Stomach (tissue), 9 donors: Measurements from ENCODE around the gene ERVH48-1. TPM values are rescaled to one million over a fixed set of nuclear protein-coding genes. Genes with fewer than 3 reads are reported as not detected.
"Not testable (repeated sequence)": the region's sequence is repeated elsewhere in the genome, so short reads cannot be mapped to it uniquely, and the experiment has no call there.

Experiments
- DNase-seq, 2 donors: peaks; one replicate each; pipeline versions ENCODE4 v3.0.0 to v3.0.0-alpha.2; 2013 to 2019
- H3K27ac ChIP-seq, 5 donors: fragments of 200-600 bp in 4 of 5; sonication (generic) in 4 of 5; one replicate each; pipeline ENCODE4 v1.5.1; 2013 to 2019; ENCODE audit warnings: mild to moderate bottlenecking in 1 of 5, moderate library complexity in 1 of 5
- H3K27me3 ChIP-seq, 3 donors: fragments of 200-600 bp; sonication (generic); one replicate each; pipeline ENCODE4 v1.5.1; 2017 to 2019; ENCODE audit warnings: mixed run types in 1 of 3
- H3K36me3 ChIP-seq, 4 donors: fragments of 200-600 bp; sonication (generic); 1 replicate in 3 of 4; 2 replicates in 1 of 4; pipeline ENCODE4 v1.5.1; 2016 to 2019
- H3K4me1 ChIP-seq, 4 donors: fragments of 200-600 bp; sonication (generic); one replicate each; pipeline ENCODE4 v1.5.1; 2016 to 2019
- H3K4me3 ChIP-seq, 4 donors: fragments of 200-600 bp; sonication (generic) in 3 of 4; one replicate each; pipeline ENCODE4 v1.5.1; 2016 to 2019; ENCODE audit warnings: mild to moderate bottlenecking in 1 of 4
- H3K9me3 ChIP-seq, 4 donors: fragments of 200-600 bp; sonication (generic); one replicate each; pipeline ENCODE4 v1.5.1; 2016 to 2019
- CTCF ChIP-seq, 7 experiments: fragments of 450-650 bp in 4 of 7; fragments of 200-600 bp in 3 of 7; sonication (generic) in 3 of 7; IDR thresholded peaks; one replicate each; pipeline ENCODE4 v1.5.1; 2016 to 2019; ENCODE audit warnings: antibody characterized with exemption in 7 of 7, control low read depth in 2 of 7, mild to moderate bottlenecking in 1 of 7
- EP300 ChIP-seq: sonication (generic); formaldehyde crosslinking; IDR thresholded peaks from one replicate; pipeline ENCODE4 v1.6.1; 2017; ENCODE audit warnings: antibody characterized with exemption
- POLR2A ChIP-seq, 4 donors: fragments of 450-650 bp; IDR thresholded peaks; one replicate each; pipeline ENCODE4 v1.6.1; 2016; ENCODE audit warnings: antibody characterized with exemption in 4 of 4, control low read depth in 2 of 4, mild to moderate bottlenecking in 1 of 4, moderate library complexity in 1 of 4
- POLR2AphosphoS5 ChIP-seq, 3 donors: sonication (generic); formaldehyde crosslinking; IDR thresholded peaks; one replicate each; pipeline ENCODE4 v1.6.1; 2016; ENCODE audit warnings: antibody characterized with exemption in 3 of 3
- WGBS, 5 donors: extraction: QIAGEN DNeasy Blood & Tissue Kit in 3 of 5; methylation state at CpG; one replicate each; pipeline versions ENCODE4 v1.1.5 to v1.1.7; 2013 to 2018; 5-methylcytosine and 5-hydroxymethylcytosine counted together
- intact Hi-C: fragments of 100-400 bp; cut with DNase I; formaldehyde crosslinking; loops from one replicate; pipeline ENCODE4 v1.15.1; 2023; ENCODE audit warnings: low total_unique reads
- polyA plus RNA-seq, 3 donors: library from polyadenylated mRNA; stranded (reverse); fragments of 200-250 nt; gene quantifications; one replicate each; pipeline ENCODE4 v1.2.3, GENCODE V29; 2013
- total RNA-seq, 5 donors: library from RNA; depleted of rRNA; stranded (reverse); fragments of >200 nt; gene quantifications; one replicate each; pipeline versions ENCODE4 v1.1.0 to v1.2.3, GENCODE V29; 2014 to 2016
- donor health status: healthy with polysubstance abuse.
- donor health status: Bipolar disorder and iron deficiency.
- donor health status: healthy.

Gene ERVH48-1
- total and polyA plus RNA-seq, 8 donors, result 0.55 TPM; not detected in 7

- Histone ChIP-seq H3K4me3 (no peak overlapping the region), H3K9me3 (no peaks in the 10 kb centered on the region), H3K36me3 (no peaks in the 10 kb centered on the region), H3K27ac (no peak overlapping the region), H3K4me1 (no peaks in the 10 kb centered on the region), H3K27me3 (no peaks in the 10 kb centered on the region)
- 90 to 97% (median 92%) methylated on average over 9 of the region's 9 CpGs for WGBS, 5 donors
- TF ChIP-seq POLR2AphosphoS5 (IDR thresholded peaks at IDR 0.05) (no peak), EP300 (no peak), POLR2A (IDR thresholded peaks at IDR 0.05) (no peak), CTCF (IDR thresholded peaks at IDR 0.05) (no peak)
- intact Hi-C loops, result no loop called here
- no peak for DNase-seq
Measured at GRCh38 chr21:42964086-42964485, 38.7 kb upstream of the ERVH48-1 start.

- Histone ChIP-seq H3K9me3 (no peaks in the 10 kb centered on the region), H3K4me1 (no peaks in the 10 kb centered on the region), H3K27me3 (no peaks in the 10 kb centered on the region), H3K36me3 (no peaks in the 10 kb centered on the region), H3K4me3 (no peak overlapping the region), H3K27ac (no peak overlapping the region)
- WGBS, 5 donors, result 74 to 89% (median 83%) methylated on average over 4 to 6 of the region's 6 CpGs
- intact Hi-C loops, result no loop called here
- no peak for DNase-seq
- TF ChIP-seq EP300 (no peak), POLR2A (IDR thresholded peaks at IDR 0.05) (no peak), CTCF (IDR thresholded peaks at IDR 0.05) (no peak), POLR2AphosphoS5 (IDR thresholded peaks at IDR 0.05) (no peak)
Measured at GRCh38 chr21:42962380-42963007, 37.1 kb upstream of the ERVH48-1 start.

- intact Hi-C loops, result no loop called here
- H3K4me1 ChIP-seq, result peaks cover 0 to 7% (median 6%) of the 10 kb centered on the region in 4 donors
- H3K27me3 ChIP-seq, result no peaks in the 10 kb centered on the region
- DNase-seq, result no peak
- no peak overlapping the region for H3K4me3 ChIP-seq
- no peak overlapping the region for H3K27ac ChIP-seq
- H3K9me3 ChIP-seq, result no peaks in the 10 kb centered on the region
- WGBS, 5 donors, result 82 to 94% (median 88%) methylated on average over 3 of the region's 3 CpGs
- no peaks in the 10 kb centered on the region for H3K36me3 ChIP-seq
- TF ChIP-seq POLR2AphosphoS5 (IDR thresholded peaks at IDR 0.05), result no peak
- no peak for TF ChIP-seq EP300
Measured at GRCh38 chr21:42959728-42960127, 34.3 kb upstream of the ERVH48-1 start.

GRCh38 chr21:42958122-42958521, 32.7 kb upstream of the ERVH48-1 start:
- H3K4me1 ChIP-seq, H3K36me3 ChIP-seq, H3K27ac ChIP-seq, intact Hi-C loops, H3K4me3 ChIP-seq, H3K9me3 ChIP-seq, H3K27me3 ChIP-seq, DNase-seq: not testable (repeated sequence)
- 75 to 81% (median 76%) methylated on average over 6 of the region's 6 CpGs for WGBS, 5 donors

- peaks cover 0 to 7% (median 6%) of the 10 kb centered on the region in 4 donors for H3K4me1 ChIP-seq
- H3K4me3 ChIP-seq, result no peak overlapping the region
- no peaks in the 10 kb centered on the region for H3K36me3 ChIP-seq
- no peak for DNase-seq
- no peaks in the 10 kb centered on the region for H3K9me3 ChIP-seq
- no peaks in the 10 kb centered on the region for H3K27me3 ChIP-seq
- intact Hi-C loops, result no loop called here
- TF ChIP-seq CTCF (IDR thresholded peaks at IDR 0.05), result no peak
- TF ChIP-seq POLR2A (IDR thresholded peaks at IDR 0.05), result no peak
- TF ChIP-seq POLR2AphosphoS5 (IDR thresholded peaks at IDR 0.05), result no peak
- TF ChIP-seq EP300, result no peak
- no peak overlapping the region for H3K27ac ChIP-seq
- 85 to 90% (median 87%) methylated on average over 13 of the region's 13 CpGs for WGBS, 5 donors
Measured at GRCh38 chr21:42956824-42957630, 31.6 kb upstream of the ERVH48-1 start.

GRCh38 chr21:42951193-42951592, 25.8 kb upstream of the ERVH48-1 start:
- H3K36me3 ChIP-seq, H3K4me1 ChIP-seq, intact Hi-C loops, H3K9me3 ChIP-seq, H3K27ac ChIP-seq, H3K4me3 ChIP-seq, DNase-seq, H3K27me3 ChIP-seq: not testable (repeated sequence)
- WGBS, 5 donors, result 94 to 98% (median 96%) methylated on average over 9 of the region's 9 CpGs

GRCh38 chr21:42949094-42949755, 23.8 kb upstream of the ERVH48-1 start:
- DNase-seq, H3K27ac ChIP-seq, H3K4me1 ChIP-seq, H3K9me3 ChIP-seq, intact Hi-C loops, H3K36me3 ChIP-seq, H3K4me3 ChIP-seq, H3K27me3 ChIP-seq: not testable (repeated sequence)
- 75 to 91% (median 87%) methylated on average over 13 of the region's 13 CpGs for WGBS, 5 donors
